NCI-H2107 treated with DMSO at 0.1 percent for 48 hours (cell line): Measurements from ENCODE around the gene TMEM185B.
"Not testable (repeated sequence)": the region's sequence is repeated elsewhere in the genome, so short reads cannot be mapped to it uniquely, and the experiment has no call there.

ENCODE experiments used
- DNase-seq: peaks from one replicate; lab custom pipeline; 2025; ENCODE audit not compliant: unreplicated experiment; lab: John Stamatoyannopoulos, UW

The TMEM185B gene

GRCh38 chr2:120223034-120223912 lies at the start of gene TMEM185B:
TSS of gene TMEM185B (minus strand) at chr2:120223400. CDS start at chr2:120222976, 424 bp downstream.
- peak; percentile 44 for DNase-seq

- no peak for DNase-seq
These were observed 48.6 kb upstream of the TMEM185B start for GRCh38 chr2:120271711-120272379.

DNA sequence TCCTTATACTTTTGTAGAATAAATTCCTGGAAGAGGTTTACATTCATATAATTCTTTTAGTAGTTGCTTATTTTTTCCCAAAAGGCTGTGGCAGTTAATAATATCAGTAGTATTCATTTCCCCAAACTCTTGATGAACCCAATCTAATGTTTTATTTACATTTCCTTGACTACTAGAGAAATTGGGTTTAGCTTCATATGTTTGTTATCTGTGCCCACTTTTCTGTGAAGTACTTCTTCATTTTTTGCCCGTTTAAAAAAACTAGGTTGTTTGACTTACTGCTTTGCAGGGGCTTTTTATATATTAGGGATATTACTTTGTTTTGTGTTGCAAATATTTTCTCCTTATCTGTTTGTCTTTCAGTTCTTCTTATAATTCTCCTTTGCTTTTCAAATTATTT lies 46.6 kb upstream of the TMEM185B start:
- no peak for DNase-seq

DNA sequence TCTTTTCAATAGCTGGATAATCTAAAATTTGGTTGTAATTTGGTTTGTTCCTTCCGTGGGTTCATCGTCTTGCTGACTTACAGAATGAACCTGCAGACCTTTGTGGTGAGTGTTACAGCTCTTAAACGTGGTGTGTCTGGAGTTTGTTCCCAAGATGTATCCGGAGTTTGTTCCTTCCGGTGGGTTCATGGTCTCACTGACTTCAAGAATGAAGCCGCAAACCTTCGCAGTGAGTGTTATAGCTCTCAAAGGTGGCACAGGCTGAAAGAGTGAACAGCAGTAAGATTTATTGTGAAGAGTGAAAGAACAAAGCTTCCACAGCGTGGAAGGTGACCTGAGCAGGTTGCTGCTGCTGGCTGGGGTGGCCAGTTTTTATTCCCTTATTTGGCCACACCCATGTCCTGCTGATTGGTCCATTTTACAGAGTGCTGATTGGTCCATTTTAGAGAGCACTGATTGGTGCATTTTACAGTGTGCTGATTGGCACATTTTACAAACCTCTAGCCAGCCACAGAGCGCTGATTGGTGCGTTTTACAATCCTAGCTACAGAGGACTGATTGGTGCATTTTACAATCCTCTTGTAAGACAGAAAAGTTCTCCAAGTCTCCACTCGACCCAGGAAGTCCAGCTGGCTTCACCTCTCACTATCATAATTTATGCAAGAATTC lies 46.0 kb upstream of the TMEM185B start:
- DNase-seq: no peak

DNA sequence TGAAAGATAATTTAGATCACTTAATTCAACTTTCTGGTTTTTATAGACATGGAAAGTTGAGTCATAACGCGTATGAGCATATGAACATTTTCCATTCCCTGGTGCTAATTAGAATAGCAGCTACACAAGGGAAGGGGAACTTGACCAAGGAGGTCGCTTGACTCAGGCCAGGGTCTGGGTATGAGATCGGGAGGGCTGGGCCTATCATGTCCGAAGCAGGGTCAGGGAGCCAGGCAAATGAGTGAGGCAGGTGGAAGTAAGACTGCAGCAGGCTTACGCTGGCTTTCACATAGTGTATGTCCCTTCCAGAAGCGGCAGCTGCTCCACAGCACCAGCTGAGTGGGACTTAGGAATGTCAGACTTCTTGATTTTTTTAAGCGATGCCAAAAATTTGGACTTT lies 44.1 kb upstream of the TMEM185B start:
- no peak for DNase-seq

- DNase-seq: no peak
These were observed 41.8 kb upstream of the TMEM185B start for GRCh38 chr2:120265006-120265405.

DNA sequence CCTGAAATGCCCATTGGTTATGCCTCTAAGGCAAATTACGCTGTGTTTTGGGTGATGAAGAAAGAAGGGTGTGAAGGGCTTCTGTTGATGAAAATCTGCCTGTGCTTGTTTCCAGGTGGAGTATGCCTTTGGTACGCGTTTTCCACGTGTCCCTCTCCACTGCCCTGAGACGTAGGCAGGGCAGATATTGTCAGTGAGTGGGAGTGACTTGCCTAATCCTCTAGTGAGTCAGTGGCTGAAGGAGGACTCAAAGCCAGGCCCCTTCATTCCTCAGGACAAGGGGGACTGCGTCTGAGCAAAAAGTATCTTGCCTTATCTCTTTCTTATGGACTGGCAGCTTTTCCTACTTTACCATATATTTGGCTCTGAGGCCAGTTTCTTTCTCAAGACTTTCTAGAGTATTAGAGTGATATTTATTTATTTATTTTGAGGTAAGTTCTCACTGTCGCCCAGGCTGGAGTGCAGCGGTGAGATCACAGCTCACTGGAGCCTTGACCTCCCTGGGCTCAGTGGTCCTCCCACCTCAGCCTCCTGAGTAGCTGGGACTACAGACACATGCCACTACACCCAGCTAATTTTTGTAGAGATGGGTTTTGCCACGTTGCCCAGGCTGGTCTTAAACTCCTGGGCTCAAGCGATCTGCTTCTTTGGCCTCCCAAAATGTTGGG lies 39.7 kb upstream of the TMEM185B start:
- no peak for DNase-seq

DNA sequence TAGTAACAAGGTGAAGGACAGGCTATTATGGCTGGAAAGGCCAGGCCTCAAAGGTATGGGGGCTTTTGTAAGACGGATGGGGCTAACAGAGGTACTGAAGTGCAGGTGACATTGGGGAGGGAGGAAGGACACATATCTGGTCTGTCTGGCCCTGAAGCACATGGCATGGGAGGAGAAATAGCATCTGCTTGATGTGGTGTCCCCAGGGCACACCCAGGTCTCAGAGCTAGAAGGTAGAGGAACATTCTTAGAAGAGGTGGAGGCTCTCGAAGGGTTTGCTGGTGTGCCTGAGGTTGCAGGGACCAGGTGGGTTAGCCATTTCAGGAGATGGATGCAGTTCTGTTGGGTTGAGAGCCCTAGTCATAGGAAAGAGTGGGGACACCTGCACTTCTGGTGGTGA lies 39.0 kb upstream of the TMEM185B start:
- DNase-seq: no peak

- DNase-seq: no peak
These were observed 38.3 kb upstream of the TMEM185B start for GRCh38 chr2:120261387-120262006.

DNA sequence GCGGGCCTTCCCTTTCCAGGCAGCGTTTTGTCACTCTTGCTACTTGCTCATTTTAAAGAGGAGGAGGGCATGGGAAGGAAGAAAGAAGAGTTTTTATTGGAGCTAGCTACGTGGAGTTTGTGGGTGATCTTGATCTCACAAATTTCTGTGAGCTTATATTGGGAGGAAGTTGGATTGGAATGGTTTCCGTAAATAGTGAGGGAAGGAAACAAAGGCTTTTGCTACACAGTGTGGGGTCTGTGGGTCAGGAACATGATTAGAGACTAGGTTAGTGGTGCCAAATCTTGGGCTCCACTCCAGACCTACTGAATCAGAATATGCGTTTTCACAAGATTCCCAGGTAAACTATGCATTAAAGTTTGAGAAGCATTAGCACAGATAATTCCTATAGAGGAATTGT lies 37.5 kb upstream of the TMEM185B start:
- DNase-seq: no peak

- DNase-seq: not testable (repeated sequence)
These were observed 36.7 kb upstream of the TMEM185B start for GRCh38 chr2:120259939-120260338.

DNA sequence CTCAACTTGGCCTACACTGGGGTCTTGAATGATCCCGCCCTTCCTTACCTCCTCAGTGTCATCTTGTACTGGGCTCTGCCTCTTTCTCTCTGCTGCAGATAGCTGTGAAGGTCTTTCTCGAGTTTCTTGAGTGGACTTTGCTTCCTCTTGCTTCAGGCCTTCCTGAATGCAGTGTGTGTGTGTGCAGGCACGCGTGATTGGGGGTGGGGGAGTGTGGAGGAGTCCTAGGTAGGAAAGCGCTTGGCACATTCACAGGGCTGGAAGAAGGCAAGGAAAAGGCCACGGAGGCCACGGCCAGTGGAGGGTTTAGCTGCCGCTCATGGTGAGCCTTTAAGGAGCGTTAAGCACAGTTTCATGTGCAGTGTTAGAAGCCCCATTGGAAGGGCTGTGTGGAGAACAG lies 35.0 kb upstream of the TMEM185B start:
- no peak for DNase-seq

- DNase-seq: no peak
These were observed 34.3 kb upstream of the TMEM185B start for GRCh38 chr2:120257522-120257921.

- no peak for DNase-seq
These were observed 33.4 kb upstream of the TMEM185B start for GRCh38 chr2:120256651-120257000.

DNA sequence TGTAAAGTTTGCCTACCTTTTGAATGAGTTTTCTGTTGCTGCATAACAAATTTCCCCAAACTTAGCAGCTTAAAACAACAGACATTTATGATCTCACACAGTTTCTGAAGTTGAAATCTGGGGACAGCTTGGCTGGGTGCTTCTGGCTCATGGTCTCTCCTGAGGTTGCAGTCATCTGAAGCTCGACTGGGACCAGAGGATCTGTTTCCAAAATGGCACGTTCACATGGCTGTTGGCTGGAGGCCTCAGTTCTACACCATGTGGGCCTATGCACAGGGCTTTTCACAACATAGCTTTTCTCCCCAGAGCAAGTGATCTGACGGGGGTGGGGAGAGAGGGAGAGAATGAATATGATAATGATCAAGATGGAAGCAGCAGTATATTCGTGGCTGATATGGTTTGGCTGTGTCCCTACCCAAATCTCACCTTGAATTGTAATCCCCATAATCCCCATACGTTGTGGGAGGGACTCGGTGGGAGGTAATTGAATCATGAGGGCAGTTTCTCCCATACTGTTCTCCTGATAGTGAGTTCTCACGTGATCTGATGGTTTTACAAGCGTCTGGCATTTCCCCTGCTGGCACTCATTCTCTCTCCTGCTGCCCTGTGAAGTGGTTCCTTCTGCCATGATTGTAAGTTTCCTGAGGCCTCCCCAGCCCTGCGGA lies 32.9 kb upstream of the TMEM185B start:
- DNase-seq: no peak

DNA sequence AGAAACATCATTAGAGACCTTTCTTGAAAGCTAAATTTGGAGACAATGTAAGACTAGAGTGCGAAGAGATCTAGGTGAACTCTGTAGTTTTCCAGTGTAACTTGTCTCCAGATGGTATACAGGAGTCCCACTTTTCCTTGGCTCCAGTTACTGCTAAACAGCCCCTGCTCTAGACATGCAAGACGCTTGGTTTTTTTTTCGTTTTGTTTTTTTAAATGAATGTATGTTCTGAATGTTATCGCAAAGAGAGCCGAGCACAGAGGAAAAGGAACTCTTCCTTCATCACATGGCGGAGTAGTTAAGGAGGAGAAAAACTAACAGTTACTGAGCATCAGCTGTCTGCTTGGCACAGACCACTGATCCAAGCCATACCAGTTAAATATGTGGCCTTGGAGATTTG lies 31.9 kb upstream of the TMEM185B start:
- DNase-seq: no peak

DNA sequence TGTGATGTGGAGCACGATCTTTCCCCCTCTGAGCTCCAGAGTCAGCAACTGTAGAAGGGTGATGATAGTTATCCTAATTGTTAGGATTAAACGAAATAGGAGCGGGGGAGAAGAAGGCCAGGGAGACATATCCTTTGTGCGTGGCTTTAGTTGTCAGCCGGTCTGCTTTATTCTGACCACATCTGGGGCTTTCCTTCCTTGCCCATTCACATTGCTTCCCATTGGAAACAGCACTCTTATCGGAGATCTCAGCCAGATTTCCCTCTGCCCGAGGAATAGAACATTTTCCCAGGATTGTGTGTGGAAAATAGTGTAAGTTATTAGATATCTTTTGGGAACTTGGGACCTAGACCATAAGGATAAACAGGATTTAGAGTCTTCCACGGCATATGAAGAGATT lies 31.0 kb upstream of the TMEM185B start:
- no peak for DNase-seq

- no peak for DNase-seq
These were observed 30.1 kb upstream of the TMEM185B start for GRCh38 chr2:120253021-120253882.

DNA sequence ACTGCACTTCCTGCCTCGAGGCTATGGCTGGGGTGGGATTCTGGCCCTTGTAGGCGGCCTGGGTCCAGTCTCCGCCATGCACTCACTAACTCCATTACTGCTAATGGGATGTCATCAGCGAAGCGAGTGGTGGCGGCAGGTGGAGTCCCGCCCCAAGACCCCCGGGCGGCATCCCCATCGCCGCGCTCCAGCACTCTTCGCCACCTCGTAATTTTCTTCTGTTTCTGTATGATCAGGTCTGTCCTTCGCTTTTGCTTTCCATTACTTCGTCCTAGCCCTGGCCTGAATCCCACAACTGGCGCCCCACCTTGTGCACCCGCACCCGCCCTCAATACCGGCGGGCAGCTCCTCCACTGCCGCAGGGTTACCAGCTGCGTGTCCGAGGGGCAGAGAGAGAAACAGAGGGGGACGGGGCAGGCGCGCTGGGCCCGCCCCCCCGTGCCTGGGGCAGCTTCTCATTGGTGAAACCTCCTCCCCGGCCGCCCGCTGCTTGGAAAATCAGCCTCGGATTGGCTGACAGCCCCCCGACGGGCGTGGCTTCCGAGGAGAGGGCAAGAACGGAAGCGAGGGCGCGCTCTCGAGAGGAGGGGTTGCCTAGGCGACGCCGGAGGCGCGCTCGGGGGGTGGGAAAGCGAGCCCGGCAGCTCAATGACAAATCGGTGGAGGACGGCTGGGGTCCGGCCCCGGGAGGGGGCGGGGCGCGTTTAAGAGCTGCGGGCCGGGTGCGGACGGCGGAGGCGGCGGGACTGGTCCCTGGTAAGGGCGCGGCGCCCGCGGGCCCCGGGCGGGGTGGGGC lies 29.2 kb upstream of the TMEM185B start, which contains the start of gene RALB:
Gene RALB, plus strand, starts transcription at position 628 of the 796 bp plus-strand sequence. CDS start 25,813 bp downstream, outside the sequence.
- DNase-seq: peak; percentile 81
